GM23248 (cell line): Measurements from ENCODE around the gene RELB.
"Not testable (repeated sequence)": the region's sequence is repeated elsewhere in the genome, so short reads cannot be mapped to it uniquely, and the experiment has no call there.

Experiments
- EZH2 ChIP-seq: fragments of 200-600 bp; sonication (generic); IDR thresholded peaks from 2 replicates; pipeline ENCODE4 v1.6.1; 2018; ENCODE audit warnings: antibody characterized with exemption, mild to moderate bottlenecking; ENCODE audit not compliant: insufficient read depth, poor library complexity, severe bottlenecking
- EZH2phosphoT487 ChIP-seq: fragments of 200-600 bp; sonication (generic); IDR thresholded peaks from 2 replicates; pipeline ENCODE4 v1.6.1; 2018; ENCODE audit warnings: antibody characterized with exemption, moderate library complexity, mild to moderate bottlenecking, low read depth; ENCODE audit not compliant: insufficient read depth

- not testable (repeated sequence) for TF ChIP-seq EZH2, EZH2phosphoT487
These were observed 29.8 kb upstream of the RELB start for GRCh38 chr19:44971451-44971850.
